Activated CD8-positive, alpha-beta memory T cell treated with anti-CD3 and anti-CD28 coated beads, Interleukin-2, amount 50 U/mL, for 24 hours (primary cell): ENCODE measurements around the gene TTC34.

ENCODE experiments used
- DNase-seq: peaks from one replicate; pipeline ENCODE4 v3.0.0-alpha.2; 2020; ENCODE audit errors: extremely low read depth

The TTC34 gene

DNA sequence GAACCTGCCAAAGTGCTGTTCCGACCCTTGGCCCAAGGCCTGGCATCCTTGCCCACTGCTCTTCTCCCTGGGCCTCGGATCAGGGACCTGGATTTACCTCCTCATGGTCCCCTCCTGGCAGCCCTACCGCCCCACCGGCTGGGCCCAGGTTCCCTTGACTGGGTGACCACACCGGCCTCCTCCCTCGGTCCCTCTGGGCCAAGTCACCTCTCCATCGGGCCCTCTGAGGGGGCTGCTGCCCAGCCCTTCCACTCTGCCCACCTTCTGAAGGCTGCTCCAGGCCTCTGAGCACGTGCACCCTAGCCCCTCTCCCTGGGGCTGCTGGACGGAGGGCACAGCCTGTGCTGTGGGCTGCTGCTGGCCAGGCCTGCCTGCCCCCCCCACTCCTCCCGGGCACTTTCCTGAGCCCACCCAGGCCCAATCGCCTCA is 159.3 kb downstream of the TTC34 start:
- DNase-seq = no peak

DNA sequence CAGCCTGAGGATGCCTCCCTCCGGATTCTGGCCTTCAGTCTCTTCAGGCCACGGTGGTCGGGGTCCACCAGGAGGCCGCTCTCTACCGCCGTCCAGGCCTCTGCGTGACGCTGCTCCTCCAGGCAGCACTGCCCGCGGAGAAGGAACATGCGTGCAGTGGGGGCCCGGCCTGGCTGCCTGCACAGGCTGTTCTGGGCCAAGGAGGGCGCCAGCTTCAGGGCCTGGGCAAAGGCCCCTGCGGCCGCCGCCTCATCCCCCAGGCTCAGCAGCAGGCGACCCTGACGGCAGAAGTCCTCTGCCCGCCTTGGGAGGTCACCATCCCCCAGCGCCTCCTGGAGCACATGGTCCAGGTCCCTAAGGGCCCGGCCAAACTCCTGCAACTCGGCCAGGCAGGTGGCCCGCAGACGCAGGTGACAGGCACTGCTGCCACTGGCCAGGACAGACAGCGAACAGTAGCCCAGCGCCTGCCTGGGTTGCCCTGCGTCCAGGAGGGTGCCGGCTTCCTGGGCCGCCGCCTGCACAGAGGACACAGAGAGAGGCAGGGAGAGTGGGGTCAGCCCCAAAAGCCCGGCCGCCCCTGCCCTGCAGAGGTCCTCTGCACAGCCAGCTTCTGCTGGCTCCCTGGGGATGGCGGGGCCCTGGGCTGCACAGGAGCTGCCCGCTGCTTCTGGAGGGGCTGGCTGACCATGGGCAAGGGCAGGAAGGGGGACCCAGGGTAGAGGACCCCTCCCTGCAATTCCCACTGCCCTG is 159.9 kb downstream of the TTC34 start:
- DNase-seq = no peak

DNA sequence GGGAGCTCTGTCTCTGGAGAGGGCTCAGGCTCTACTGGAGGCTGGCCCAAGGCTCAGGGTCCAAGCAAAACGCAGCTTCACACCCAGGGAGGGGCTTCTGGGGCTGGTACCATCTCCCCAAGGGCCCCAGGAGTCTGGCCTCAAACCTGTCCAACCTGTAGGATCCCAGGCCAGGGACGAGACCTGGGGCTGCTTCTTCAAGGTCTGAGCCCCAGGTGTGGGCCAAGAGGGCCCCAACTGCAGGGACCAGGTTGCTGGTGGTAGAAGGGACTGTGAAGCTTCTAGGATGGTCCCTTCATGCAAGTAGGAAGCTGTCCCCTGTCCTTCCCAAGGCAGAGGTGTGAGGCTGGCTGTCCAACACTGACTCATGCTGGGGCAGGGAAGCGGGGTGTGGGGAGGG is 160.9 kb downstream of the TTC34 start:
- DNase-seq = no peak

DNA sequence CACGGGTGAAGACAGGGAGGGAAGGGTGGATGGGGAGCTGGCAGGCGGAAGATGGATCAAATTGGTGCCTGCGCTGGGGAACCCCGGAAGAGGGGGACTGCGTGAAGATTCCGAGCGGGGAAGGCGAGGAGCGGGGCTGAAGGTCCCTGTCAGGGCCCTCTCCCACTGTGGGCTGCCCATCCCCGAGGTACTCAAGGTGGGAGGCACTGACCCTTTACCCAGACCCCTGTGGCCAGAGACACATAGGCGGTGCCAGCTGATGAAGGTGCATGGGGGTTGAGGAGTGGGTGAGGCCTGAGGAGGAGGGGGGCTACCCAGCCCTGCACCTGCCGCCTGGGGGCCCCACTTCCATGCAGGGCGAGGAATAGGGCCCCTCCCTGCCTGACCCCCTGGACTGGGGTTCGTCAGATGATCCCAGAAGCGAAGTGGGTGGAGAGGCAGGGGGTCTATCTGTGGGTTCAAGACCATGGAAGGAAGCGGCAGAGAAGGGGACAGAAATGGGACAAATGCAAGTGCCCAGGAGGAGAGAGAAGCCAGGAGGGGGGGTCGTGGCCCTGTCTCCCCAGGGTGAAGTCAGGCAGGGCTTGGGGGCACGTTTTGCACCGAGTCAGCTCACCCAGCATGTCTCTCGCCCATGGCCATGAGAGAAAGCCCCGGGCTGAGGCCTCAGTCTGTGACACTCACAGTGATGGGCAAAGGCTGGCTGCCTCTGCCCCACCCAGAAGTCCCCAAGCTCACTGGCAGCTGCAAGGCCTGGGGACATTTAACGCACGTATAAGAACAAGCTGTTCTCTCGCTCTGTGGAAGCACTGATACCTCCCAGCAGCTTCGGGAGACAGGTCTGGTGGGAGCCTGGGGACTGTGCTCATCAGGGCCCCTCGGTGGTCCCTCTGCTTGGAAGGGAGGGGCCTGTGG is 161.6 kb downstream of the TTC34 start:
- DNase-seq = no peak

DNA sequence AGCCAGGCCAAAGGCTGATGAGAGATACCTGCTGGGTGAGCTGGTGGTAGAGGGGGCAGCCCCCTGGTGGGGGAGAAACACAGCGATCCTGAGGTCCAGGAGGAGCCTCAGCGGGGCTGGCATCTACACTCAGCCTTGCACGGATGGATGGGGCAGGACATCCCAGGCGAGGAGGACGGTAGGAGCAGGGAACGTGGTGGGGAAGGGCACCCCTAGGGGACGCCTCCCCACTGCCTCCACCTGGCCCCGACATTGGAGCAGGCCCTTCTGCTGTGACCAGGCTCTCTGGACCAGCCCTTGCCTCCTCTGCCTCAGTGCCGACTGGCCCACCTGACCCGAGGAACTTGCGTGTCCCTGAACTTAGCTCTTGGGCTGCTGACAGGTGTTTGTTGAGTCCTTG is 162.3 kb downstream of the TTC34 start:
- DNase-seq = no peak

DNA sequence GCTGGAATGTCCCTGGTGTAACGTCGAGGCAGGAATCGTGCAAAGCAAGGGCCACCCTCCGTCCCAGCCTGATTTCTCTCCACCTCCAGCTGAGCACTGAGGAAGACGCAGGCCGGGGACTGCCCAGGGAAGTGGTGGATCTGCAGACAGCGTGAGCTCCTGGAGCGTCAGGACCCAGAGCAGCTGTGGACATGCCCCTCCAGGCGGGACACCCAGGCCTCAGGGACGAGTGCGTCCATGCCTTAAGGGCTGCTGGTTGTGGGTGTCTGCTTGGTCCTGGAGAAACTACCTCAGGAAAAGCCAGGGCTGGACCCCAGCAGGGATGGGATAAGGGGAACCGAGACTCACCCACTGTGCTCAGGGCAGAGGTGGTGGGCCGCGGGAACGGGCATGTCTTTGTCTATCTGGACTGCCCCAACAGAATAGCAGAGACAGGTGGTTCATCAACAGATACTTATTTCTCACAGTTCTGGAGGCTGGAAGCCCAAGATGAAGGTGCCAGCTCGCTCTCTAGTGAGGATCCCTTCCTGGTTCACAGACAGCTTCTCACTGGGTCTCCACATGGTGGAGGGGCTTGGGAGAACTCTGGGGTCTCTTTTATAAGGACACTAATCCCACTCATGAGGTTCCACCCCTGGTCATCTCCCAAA is 162.9 kb downstream of the TTC34 start:
- DNase-seq = no peak

DNA sequence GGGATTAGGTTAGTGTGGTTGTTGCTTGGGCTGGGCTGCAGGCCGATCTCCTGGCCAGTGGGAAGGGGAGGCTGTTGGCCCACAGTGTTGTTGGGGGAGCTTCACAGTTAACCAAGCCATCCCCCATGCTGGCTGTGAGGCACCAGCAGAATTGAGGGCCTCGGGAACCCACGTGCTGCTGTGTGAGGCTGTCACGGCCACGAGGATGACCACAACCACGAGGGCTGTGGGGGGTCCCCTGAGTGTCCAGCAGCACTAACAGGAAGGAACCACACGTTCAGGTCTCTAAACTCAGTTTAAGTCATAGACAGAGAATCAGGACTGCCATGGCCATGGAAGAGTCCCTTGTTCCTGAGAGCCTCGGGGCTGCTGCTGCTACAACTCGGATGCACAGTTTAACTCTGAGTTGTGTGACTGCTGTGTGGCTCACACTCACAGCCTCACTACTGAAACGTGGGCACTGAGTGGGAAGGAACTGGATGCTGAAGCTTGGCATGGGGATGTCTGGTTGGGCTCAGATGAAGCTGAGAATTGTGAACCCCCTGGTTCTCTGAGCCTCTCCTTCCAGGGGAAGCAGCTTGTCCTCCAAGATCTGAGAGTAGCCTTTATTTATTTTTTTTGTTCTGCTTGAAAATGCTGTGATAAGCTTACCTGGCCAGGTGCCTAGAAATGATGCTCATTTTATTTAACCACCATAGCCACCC is 163.9 kb downstream of the TTC34 start:
- no peak for DNase-seq

DNA sequence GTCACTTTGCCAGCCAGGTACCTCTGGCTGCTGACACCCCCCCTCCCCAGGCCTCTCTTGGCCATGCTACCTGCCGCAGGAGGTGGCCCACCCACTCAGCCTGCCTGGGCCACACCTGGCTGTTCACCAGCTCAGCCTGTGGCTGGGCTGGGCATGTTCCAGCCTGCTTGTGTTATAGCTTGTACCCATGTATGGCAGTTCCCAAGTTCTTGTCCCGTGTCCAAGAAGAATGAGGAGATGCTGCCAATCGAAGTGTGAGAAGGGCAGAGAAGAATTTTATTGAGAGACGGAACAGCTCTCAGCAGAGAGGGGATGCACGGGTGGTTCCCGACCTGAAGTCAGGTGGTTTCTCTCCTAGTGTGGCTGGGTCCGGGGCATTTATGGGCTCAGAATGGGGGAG is 164.8 kb downstream of the TTC34 start:
- DNase-seq = no peak

DNA sequence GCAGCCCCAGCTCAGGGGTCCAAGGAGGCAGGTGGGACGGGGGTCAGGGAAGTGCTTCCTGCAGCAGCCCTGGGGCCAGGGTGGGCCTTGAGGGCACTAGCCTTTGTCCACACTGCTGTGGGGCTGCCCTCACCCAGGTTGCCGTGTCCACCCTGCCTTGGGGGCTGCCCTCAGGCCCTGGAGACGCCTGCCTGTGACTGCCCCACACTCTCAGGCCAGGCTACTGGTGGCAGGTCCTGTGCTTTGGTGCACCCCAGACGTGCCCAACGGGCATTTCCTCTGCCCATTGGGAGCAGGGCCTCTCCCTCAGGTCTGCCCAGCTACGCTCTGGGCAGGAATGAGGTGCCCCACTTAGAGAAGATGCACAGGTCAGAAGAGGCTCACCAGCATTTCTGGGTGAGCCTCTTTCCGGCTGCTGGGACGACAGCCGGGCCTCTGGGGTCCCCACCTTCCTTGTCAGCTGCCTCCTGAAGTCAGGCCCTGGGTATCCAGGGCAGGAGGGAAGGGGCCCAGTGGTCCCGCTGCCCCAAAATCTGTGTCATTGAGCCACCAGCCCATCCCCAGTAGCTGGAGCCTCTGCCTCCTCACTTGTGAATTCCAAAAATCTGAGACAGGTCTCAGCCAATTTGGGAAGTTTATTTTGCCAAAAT is 166.0 kb downstream of the TTC34 start:
- no peak for DNase-seq

DNA sequence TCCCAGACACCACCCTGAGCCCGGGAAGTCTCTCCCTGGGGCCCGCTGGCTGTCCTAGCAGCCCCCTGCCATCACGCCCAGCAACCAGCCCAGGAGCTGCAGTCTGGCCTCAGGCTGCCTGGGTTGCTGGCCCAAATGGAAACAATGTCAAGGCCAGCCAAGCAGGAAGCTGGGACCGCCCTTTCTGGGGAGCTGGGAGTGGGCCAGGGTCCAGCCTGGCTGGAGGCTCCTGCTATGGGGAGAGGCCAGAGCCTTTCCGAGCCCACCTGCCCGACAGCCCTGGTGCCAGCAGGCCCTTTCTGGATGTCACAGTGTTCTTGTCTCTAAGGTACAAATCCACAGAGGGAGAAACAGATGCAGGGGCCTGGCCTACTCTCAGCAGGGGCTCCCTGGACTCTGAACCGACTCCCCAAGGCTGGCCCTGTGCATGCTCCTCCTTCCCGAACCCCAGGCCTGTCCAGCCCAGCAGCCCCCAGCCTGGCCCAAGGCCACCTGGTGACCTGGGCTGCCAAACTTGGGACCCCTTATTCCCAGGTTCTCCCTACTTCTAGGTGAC is 167.5 kb downstream of the TTC34 start:
- no peak for DNase-seq

DNA sequence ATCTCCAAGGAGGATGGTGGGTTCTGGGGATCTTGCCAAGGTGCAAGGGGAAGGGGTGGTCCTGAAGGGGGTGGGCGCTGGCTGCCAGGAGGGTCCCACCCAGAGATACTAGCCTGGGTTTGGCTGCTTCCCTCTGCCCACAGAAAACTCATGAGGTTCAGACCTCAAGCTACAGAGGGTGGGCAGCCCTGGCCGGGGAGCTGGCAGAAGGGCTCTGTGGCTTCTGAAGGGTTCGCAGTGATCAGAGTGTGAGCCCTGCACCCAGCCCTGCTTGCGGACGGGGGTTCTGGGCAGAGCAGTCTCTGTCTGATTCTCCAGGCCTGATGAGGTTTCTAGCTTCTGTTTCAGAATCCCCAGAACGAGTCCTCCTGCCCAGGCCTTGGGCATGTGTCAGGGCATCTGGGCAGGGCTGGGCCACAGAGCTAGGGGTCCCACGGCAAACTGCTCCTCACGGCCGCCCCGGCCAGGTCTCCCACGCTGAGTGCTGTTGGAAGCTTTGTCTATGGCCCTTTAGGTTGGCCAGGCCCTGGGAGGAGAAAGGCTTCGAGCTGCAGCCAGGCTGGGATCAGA is 168.0 kb downstream of the TTC34 start:
- no peak for DNase-seq

DNA sequence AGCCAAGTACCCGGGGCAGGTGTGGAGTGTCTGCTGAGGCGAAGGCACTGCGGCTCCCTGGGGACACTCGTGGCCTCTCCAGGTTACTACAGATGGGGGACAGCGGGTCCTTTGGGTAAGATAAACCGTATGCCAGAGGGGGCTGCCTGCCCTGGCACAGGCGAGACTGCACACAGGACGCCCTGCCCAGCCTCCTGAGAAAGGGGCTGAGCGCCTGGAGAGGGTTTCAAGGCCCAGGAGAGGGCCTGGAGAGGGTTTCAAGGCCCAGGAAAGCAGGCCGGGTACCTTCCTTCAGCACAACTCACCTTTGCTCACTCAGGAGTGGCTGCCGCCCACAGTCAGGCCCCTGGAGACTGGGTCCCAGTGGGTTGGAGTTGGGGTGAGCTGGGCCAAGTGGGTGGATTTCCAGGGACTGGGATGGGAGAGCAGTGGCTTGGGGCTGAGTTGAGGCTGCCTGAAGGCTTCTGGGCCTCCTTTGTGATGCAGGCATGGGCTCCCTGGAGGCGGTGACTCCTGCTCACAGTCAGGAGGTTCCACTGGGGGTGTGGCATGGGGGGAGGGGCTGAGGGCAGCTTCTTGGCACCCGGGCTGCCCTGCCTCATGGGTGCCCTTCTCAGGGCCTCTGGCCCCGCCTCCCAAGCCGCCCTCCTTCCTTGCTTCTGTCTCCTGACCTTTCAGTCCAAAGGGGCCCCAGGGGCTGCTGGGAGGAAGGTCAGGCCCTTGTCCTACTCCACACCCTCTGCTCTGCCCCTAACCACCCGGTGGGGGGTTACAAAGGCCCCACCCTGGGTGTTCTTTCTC is 168.7 kb downstream of the TTC34 start, which contains the start of gene MMEL1:
Gene MMEL1 (minus strand): TSS at position 456 of the 801 bp plus-strand sequence. CDS start 3,532 bp downstream, outside the sequence.
- no peak for DNase-seq

DNA sequence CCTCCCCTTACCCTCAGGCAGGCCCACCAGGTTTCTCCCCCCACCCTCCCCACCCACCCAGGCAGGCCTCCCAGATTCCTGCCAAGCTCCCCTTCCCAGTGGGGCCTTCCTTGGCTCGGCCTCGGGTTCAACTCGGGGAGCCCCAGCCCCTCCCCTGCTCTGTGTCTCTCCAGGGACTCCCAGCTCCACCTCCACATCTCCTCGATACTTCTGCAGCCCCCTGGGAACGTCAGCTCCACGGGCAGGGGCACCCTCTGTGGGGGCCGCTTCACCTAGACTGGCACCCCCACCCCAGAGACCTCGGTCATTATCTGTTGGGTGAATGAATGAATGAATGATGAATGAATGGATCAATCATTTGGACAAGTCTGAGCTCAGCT is 169.5 kb downstream of the TTC34 start:
- DNase-seq = no peak

DNA sequence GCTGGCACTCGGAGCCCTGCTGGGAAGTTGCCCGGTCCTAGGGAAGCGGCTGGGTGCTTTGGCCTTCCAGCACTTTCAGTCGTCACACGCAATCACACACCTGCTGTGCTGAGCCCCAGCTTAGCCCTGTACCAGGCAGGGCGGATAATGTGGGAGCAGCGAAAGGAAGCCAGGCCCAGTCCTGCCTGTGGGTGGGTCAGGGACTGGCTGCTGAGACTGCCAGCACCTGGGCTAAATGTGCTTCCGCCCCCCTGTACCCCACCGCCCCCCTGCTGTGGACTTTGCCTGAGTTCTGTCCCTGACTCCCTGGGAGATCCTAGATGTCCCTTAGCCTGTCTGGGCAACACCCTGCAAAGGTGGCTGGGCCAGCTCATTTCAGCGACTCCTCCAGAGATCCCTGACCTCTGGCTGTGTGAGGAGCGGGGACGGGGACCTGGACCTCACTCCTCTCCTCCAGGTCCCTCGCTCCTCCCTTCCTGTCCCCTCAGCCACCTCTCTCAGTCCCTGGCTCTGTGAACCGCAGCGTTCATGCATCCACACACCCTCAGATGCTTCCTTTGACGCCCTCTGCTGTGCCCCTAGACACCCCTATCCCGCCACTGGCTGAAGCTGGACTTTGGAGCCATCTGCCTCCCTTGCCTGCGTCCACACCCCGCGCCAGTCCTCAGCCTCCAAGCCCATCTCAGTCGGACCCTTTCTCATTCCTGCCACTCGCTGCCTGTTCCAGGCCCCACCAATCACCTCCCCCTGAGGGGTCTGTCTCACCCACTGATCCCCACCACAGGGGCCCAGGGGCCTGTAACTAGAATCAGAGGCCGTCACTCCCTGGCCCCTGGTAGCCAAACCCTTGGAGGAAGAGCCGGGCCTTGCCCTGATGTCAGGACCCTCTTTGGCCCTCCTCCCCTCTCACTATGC is 170.1 kb downstream of the TTC34 start:
- DNase-seq = no peak

DNA sequence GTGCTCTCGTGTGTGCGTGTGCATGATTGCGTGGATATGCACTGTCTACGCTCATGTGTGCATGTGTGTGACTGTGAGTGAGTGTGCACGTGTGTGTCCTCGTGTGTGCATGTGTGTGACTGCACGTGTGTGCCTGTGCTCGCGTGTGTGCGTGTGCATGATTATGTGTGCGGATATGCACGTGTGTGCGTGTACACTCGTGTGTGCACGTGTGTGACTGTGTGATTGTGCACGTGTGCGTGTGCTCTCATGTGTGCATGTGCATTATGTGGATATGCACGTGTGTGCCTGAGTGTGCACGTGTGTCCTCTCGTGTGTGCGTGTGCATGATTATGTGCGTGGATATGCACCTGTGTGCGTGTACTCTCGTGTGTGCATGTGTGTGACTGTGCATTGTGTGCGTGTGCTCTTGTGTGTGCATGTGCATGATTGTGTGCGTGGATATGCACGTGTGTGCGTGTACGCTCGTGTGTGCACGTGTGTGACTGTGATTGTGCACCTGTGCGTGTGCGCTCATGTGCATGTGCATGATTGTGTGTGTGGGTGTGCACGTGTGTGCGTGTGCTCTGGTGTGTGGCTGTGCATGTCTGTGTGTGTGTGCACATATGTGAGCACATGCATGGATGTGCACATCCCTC is 170.9 kb downstream of the TTC34 start:
- DNase-seq = no peak

DNA sequence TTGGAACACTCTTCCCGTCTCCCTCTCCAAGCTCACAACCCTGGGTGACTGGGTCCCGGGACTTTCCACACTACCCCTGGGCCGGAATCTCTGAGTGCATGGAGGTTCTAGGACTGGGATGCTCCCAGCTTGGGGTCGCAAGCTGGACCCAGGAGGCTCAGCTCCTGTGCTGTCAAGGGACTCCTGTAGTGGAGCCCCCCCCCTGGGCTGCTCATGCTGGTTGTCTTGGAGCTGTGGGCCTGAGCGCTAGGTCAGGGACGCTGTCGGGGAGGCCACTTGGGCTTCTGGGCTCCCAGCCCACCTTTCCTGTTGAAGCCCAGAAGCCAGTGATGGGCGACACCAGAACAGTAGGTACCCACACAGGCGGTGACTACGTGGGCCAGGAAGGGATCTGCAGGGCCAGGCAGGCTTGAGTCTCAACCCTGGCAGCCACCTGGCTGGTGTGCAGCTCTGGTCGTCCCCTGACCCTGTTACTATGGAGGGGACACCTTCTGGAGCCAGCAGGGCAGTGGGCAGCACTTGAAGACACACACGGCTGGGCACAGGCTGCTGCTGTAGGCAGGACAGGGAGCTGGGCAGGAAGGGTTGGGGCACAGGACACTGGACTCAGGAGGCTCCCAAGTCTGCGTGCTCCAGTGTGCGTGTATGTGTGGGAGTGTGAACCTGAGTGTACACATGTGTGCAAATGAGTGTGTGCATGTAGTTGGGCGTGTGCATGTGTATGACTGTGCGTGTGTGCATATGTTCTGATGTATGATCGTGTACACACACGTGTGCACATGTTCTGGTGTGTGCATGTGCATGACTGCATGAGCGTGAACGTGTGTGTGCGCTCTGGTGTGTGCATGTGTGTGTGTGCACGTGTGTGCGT is 171.6 kb downstream of the TTC34 start:
- no peak for DNase-seq

DNA sequence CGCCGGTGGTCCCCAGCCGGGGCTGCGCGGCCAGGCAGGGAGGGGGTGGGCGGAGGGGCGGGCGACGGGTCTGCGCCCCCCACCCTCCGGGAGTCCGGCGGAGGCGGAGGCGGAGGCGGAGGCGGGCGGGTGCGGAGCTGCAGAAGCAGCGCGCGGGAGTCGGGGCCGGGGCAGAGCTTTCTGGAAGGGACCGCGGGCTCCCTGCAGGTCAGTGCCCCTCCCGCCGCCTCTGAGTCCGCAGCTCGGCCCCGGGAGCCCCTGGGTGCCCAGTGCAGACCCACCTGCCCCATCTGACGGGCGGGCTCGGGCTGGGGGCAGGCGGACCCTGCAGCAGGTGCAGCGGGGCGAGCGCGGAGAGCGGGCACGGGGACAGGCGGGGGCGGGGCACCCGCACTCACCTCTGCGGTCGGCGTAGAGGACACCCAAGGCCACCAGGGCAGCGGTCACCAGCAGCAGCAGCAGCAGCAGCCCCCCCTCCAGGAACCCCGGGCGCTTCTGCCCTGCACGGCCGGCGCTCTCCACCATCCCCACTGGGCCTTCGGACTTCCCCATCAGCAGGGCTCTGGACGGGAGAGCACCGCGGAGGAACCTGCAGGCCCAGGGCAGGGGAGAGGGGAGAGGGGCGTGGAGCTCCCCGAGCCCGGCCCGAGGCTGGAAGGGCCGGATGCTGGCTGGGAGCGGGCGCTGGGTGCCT is 172.4 kb downstream of the TTC34 start:
- DNase-seq = no peak
